Activated T-cell treated with anti-CD3 and anti-CD28 coated beads for 4 hours (primary cell): ENCODE measurements around the gene SMAD2.
"Not testable (repeated sequence)": the region's sequence is repeated elsewhere in the genome, so short reads cannot be mapped to it uniquely, and the experiment has no call there.

ENCODE experiments used
- DNase-seq: peaks from one replicate; pipeline ENCODE4 v3.0.0-alpha.2; 2020

The SMAD2 gene

DNA sequence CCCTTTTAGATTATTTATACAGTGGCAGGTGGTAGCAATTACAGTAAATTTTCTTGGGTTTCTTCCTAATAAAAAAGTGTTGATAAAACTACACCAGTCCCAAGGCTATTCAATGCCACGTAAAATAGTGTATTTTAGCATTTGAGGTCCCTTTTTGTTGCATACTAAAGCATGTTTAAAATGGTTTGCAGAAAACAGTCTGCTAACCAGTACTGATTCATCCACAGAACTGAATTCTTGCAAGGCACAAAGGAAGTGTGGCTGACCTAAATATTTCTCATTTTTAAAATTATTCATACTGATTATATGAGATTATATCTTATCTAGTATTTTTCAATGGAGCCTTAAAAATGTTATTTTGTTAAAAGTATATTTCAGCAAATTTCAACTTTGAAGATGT lies 98.1 kb downstream of the SMAD2 start:
- DNase-seq: no peak

DNA sequence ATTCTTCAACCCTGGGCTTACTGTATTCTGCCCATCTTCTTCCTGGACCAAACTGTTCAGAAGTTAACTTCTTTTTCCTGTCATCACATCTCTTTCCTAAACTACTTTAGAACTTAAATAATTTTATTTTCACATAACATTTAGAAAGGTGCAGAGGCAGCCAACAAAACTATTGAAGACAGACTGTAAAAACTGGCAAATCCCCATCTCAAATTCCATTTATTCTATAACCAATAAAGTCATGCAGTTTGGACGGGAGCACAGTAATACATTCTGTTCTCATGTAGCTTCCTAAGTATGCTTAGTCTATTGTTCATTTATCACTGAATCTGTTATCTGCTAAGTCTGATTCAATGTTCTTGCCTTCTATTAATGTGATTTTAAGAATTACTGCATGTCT lies 99.1 kb downstream of the SMAD2 start:
- no peak for DNase-seq

DNA sequence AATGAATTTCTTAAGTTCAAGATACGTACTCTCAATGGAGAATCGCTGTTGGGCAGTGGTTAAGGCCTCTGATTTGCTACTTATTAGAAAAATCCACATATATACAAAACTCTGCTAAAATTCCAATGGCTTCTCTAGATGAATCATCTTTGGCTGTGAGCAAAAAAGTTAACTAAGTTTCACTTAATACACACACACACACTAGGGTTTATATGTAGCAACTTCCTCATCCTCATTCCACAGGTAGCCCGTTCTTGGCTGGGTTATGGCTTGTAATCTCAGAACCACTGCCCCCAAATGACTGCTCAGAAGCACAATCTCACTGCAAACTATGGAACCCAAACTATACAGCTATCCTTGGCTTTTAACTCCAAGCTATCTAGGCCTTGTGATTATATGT lies 99.7 kb downstream of the SMAD2 start:
- DNase-seq: no peak

DNA sequence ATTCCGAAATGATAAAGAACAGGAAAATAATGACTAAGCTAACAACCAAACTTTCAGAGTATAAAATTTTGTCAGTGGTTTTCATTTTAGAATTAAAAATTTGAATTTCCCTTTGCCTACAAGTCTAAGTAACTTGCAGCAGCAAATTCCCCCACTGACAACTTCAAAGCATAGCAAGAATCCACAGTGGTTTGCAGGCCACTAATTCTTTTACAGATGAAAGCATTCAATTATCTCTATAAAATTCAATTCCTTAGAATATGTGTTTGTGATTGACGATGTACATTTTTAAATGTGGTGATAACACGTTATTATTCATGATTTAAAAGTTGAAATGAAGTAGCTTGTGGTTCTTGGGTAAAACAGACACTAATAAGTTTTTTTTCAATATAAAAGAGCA lies 100.6 kb downstream of the SMAD2 start:
- no peak for DNase-seq

DNA sequence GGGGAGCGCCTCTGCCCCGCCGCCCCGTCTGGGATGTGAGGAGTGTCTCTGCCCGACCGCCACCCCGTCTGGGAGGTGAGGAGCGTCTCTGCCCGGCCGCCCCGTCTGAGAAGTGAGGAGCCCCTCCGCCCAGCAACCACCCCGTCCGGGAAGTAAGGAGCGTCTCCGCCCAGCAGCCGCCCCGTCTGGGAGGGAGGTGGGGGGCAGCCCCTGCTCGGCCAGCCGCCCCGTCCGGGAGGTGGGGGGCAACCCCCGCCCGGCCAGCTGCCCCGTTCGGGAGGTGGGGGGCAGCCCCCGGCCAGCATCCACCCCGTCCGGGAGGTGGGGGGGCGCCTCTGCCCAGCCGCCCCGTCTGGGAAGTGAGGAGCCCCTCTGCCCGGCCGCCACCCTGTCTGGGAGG lies 102.4 kb downstream of the SMAD2 start:
- DNase-seq: not testable (repeated sequence)

DNA sequence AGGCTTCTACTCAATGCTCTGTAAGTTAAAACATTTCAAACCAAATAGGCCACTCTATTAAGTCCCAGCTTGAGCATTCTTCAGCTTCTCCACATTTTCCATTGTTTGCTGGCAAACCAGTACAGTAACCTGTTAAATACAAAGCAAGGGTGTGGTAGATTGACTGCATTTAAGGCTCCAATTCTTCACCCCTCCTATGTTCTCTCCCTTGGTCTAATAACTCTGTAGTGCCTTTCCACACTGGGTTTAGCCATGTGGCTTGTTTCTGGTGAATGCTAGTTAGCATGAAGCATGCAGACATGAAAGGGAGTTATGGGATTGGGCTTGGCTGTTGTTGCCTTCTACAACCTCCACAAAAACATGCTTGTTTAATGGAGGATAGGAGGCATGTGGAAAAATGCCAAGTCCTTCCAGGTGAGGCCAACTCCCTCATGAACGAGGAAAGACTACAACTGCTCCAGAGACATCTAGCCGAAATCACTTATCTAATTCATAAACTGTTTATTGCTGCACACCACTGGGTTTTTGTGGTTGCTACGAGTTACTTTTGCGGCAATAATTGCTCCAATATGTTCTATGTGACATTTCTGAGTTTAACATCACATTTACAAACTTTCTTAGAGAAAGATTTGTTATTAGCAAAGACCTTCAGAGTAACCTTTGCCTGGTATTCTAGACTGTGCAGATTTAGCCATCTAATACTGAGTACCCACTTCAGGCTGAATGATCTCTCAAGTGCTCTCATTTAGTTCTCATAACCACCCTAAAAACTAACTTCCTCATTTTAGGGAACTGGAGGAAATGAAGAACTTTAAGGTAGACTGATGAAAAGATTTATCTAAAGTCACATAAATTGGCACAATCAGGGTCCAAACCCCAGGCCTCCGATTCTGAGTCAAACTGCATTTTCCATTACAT lies 104.0 kb downstream of the SMAD2 start:
- DNase-seq: no peak

DNA sequence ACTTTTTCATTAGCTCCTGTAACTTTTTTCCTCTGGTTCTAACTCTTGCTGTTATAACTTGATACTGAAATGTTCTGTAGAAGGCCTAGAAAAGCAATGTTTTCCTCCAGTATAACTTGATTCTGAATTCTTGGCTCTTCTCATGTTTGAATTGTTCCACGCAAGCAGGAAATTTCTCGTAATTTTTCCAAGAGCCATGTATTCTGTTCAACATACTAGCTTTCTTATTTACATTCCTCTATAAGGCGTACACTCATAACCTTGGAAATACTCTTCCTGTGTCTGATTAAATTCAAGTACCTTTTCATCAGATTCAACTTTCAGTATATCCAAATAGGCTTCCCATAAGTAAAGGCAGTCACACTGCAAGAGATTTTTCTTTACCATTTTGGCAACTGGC lies 109.1 kb downstream of the SMAD2 start:
- no peak for DNase-seq

DNA sequence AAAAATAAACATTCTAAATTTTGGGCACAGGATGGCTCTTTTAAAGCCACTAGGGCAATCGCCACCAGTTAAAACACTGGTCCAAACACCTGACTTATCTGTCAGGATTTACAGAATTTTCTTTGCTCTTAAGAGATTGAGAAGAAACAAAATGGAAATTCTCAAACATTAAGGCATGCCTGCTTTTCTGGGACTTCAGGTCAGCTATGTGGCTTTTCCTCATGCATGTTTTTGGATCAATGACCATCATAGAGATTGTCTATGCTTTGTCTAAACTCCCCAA lies 112.7 kb downstream of the SMAD2 start:
- no peak for DNase-seq

DNA sequence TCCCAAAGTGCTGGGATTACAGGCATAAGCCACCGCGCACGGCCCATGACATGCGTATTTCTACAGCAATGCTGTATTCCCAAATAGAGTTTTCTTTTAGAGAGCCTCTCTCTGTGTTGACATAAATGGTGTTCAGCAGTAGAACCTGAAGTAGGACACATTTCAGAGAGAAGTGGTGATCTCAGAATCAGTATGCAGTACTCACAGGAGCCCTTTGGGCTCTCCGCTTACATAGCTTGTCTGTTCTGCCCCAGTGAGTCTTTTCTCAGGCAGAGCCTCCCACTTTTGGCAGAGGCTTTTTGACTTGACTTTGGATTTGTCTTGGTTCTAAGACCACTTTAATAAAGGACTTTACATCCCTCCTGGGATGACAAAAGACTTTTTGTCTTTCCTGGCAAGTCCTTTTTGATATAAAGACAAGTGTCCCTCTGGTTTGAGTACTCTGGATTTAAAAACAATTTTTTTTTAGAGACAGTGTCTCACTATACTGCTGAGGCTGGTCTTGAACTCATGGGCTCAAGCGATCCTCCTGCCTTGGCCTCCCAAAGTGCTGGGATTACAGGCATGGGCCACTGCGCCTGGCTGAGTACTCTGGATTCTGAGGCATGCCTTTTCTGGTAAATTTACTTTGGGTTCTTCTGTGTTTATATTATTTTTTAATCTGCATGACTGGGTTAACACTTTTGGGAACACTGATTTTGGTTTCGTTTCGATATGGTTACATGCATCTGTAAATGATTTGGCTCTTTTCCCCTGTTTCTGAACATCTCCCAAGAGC lies 113.3 kb downstream of the SMAD2 start:
- no peak for DNase-seq

DNA sequence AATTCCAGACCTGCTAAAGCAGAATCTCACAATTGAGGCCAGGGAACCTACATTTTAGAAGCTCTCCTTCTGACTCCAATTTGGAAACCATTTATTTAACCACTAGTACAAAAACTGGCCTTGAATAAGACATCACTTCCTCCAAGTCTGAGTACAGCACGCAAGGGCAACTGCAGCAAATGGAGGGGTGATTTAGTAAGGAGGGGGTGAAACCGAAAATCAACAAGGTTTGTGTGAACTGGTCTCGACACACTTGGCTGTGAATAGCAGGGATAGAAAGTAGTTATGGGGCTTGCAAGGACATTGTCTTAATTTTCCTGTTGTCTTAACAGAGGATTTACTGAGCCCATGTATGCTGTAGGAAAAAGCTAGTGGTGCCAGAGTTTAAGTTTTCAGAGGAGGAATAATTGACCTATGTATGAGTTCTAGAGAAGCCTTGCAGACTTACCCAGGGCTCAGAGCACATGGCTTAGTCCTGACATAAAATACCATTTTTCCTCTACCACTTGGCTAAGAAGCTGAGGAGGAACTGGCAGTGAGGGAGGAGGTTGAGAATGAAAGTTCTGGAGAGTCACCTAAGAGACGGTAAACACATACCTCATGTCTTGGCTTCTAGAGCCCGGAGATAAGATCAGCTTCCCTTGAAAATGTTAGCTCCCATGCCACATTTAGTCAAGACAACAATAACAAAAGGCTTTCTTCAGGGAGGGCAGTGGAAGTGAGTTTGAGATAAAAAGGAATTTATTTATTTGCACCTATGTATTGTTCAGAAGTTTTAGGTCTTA lies 114.8 kb downstream of the SMAD2 start:
- DNase-seq: no peak

DNA sequence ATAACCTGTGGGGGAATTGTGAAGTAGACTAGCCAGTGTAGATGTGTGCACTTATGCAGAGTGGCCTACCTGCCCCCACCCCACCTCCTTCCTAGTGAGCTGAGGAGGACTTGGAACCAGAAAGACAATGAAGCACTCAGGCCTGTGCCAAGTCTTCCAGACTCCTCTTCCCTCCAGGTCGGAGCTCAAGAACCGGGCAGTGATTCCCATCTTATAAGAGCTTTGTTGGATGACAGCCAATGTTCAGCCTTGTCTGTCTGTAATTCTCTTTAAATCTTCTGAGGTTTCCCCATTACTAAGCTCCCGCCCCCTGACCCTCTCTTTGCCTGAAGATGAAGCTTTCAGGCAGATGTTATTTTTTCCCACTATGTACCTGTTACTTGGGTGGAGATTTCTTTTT lies 121.0 kb downstream of the SMAD2 start:
- DNase-seq: no peak

DNA sequence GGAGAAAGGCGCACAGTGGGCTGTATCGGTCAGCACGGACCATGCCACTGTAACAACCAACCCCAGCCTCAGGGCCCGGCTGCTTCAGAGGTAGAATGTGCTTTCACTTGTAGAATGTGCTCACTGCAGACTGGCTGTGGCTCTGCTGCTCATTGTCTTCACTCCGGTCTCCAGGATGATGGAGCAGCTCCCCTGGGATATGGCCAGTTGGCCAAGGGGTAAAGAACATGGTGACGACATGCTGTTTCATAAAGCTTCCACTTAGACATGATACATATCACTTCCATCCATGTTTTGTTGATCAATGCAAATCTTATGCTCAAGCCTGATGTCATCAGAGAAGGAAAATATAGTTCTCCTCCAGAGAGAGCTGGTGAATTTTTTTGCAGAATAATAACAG lies 127.7 kb downstream of the SMAD2 start:
- no peak for DNase-seq

DNA sequence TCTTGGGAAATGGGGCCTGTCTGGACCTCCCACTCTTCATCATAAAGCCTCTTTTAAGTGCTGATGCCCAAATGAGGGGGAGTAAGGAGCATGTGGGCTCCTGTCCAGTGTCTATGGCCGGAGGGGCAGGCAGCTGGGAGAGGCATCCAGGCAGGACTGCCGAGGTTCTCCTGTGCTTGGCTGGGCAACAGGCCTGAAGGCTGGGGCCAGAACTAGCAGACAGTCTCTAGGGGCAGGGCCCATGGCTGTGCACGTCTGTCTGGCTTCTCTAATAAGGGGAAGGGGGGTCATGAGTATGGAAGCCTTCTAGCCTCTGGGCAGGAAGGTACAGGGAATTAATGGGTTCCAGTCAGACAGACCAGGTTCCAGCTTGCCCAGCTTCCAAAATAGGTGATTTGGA lies 128.6 kb downstream of the SMAD2 start:
- no peak for DNase-seq

DNA sequence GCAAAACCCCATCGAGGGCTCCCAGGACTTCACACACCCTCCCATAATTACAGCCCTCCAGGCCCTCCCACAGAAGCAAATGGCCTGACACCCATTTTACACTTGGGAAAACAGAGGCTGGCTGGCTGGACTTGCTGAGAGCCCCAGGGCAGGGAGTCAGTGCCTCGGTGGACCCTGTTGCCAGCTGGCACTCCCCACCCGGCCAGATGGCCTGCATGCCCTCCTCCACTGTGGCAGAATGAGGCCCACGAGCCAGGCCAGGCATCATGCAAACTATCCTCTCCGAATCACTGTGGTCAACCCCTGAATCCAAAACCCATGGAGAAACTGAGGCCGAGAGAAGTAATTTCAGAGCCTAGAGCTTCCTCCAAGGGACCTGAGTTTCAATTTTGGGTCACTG lies 129.7 kb downstream of the SMAD2 start:
- no peak for DNase-seq

DNA sequence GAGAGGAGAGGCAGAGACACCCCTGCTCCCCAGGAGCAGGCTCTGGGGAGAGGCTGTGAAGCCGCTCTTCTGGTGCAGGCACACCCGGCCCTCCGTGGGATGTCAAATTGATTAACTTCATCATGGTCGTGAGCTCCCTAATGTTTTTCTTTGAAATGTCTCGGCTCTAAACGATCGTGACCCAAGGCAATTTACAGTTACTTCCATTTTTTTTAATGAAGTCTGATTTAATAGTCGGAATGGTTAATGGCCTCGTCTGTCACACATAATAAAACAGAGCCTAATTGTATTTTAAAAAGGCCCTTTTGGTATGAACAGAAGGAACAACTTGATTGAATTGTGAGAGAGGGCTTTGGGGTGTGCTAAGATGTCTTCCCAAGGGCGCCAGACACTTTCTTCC lies 130.2 kb downstream of the SMAD2 start:
- no peak for DNase-seq

DNA sequence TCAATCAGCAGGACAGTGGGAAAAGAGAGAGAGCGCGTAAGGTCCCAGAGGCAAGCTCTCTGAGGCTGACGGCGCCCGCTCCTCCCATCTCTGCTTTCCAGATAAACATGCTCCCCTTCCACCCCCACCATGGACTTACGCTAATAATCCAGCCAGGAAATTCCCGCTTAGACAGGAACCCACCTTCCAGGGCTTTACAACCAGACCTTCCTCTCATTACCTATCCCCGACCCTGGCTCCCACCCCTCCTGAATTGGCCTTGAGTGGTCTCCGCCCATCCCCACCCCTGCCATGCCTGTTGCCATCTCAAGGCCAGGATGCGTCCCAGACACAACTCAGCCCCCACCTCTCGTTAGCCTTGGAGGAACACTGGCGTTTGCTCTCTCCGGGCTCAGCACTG lies 131.1 kb downstream of the SMAD2 start:
- DNase-seq: no peak

DNA sequence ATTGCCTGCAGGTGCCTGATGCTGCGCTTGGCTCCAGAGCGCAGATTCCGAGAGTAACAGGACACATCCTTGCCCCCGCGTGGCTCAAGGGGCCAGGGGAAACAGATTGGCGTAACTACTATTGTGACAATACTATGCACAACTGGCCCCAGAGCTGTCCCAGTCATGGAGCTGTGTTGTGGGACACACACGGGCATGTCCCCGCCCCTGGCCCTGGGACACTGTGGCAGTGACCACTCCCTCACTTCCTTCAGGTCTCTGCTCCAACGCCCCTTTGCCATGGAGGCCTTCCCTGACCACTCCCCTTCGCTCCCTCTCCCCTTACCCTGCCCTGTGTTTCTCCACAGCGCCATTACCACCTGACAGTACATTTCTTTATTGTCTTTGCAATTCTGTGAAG lies 132.1 kb downstream of the SMAD2 start:
- DNase-seq: no peak

DNA sequence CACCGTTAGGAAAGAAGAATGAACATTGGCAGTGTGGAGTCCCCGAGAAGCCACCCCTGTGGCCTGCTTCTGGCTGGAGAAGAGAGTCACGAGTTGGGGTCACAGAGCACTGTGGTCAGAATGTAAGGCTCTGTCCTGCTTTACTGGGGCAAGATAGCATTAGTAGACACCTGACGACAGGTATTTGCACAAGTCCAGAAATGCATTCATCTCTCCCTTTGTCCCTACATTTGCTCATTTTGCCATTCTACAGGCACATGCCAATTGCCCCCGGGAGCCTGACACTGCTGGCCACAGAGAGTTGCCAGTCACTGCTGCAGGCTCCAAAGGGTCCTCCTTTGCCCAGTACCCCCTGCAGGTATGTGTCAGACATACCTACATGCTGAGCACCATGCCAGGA lies 133.3 kb downstream of the SMAD2 start:
- no peak for DNase-seq

DNA sequence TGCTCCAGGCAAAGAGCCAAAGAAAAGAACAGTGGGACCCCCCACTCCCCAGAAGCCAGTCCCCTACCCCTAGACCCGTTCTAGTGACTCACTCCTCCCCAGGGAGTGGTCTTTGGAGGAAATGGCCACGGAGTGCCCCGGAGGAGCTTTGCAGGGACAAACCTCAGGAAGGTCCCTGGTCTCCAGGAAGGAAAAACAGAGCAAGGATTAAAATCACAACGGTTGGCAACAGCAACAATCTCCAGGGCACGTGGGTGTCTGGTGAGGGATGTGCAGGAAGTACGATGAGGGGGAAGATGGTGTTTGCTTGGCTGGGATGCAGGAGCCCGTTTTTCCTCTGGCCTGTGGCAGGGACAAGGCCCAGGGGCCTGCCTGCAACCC lies 135.0 kb downstream of the SMAD2 start:
- DNase-seq: no peak

DNA sequence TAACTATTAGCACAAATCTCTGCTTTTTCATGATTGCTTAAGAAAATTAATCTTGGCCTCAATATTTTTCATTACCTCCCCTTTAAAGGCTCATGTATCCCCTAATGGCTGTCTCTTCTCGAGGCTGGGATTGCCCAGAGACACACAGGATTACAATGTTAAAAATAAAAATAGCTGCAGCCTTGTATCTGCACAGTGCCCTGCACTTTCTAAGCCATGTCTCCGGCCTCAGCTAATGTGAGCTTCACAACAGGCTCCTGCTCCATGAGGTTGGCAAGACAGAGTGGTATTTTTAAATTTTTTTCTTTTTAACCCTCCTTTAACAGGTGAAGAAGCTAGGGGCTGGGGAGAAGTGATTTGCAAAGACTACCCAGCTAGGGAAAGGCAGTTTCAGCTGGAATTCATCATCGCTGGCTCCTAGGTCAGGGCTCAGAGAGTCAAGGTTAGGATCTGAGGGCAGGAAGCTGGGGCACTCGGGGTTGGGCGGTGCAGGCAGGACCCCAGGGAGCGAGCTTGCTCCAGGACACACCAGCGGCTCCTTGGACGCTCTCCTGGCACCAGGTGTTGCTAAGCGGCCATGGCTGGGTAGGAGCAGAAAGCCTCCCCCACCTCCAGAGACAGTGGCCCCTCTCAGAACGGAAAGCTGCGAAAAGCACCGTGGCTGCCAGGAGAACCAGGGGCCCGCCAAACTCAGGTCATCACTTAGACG lies 135.6 kb downstream of the SMAD2 start:
- no peak for DNase-seq

DNA sequence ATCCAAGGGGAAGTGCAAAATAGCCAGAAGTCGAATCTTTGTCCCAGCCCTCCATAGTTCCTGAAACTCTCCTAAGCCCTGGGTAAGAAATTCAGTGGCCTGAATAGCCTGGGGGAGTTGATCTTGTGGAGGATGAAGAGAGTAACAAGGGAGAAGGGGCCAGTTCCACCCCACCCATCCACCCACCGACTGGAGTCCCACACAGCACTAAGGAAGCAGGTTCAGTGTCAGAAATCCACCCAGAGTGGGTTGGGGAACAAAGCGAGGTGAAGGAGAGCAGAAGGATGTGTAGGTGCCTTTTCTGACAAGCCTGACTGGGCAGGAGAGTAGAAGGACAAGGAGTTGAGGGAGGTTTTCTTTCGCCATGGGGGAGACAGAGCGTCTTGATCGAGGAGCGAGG lies 136.8 kb downstream of the SMAD2 start:
- DNase-seq: no peak

DNA sequence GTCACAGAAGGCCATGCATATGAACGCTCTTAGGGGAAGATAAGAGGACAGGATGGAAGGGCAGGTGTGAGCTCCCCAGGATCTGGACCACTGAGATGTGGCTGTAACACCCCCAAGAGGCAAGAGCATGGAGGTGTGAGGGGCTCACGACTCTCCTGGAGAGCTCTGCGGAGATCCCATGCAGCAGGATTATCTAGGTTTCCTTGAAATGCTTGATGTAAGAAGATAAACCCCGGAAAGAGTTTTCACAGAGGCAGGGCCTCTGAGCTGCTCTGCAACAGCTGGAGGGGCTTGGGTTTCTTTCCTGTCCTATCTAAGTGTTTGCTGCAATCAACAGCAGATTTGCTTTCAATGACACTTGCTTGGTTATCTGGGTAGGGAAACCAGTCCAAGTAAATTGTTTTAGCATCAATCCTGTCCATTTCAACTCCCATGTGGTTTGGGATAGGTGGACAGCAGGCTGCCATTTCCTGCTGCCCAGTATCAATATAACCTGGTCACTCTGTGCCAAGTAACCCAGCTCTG lies 138.9 kb downstream of the SMAD2 start:
- DNase-seq: no peak

DNA sequence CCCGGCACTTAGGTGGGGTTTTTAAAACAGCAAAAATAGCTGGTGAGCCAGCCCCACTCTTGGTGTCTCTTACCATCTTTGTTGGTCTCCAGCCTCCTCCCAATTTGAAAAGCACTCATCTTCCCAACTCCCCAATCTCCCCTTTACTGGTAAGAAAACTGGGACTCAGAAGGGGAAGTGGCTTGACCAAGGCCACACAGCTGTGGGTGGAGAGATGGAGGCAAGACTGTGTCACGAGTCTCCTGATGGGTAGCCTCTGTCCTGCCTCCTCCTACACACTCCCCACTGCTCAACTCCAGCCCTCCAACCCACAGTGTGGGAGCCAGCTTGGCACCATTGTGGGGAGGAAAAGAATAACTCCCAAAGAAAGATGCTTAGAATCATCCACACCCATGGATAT lies 140.4 kb downstream of the SMAD2 start:
- DNase-seq: no peak
